ENCODE results near the gene TEX48.
A peak's percentile ranks its signal among the peaks of the same experiment; 100 is the strongest.

TEX48 gene

GRCh38 chr9:114666851-114667250 is 15.1 kb downstream of the TEX48 start:
- DNase-seq (ENCODE audit: low spot score) = no peak

GRCh38 chr9:114666401-114666800 is 15.6 kb downstream of the TEX48 start:
- DNase-seq (ENCODE audit: low spot score) = no peak

- DNase-seq (ENCODE audit: low spot score) = no peak
Measured at GRCh38 chr9:114664181-114664580, 17.8 kb downstream of the TEX48 start.

GRCh38 chr9:114662081-114662989 is 19.7 kb downstream of the TEX48 start:
- peak; percentile 74 for DNase-seq (ENCODE audit: low spot score)

GRCh38 chr9:114657705-114658104 is 24.3 kb downstream of the TEX48 start, which contains the start of gene TEX53:
Gene TEX53, minus strand, starts transcription at chr9:114657805. Its CDS starts 31 bp downstream, at chr9:114657774.
- DNase-seq (ENCODE audit: low spot score) = no peak

- DNase-seq (ENCODE audit: low spot score) = no peak
Measured at GRCh38 chr9:114656301-114656700, 25.7 kb downstream of the TEX48 start.

GRCh38 chr9:114655689-114656088 is 26.3 kb downstream of the TEX48 start:
- DNase-seq (ENCODE audit: low spot score) = no peak

GRCh38 chr9:114653556-114654159 is 28.3 kb downstream of the TEX48 start:
- peak; percentile 69 for DNase-seq (ENCODE audit: low spot score)

GRCh38 chr9:114652776-114653555 is 29.0 kb downstream of the TEX48 start:
- no peak for DNase-seq (ENCODE audit: low spot score)

- no peak for DNase-seq (ENCODE audit: low spot score)
Measured at GRCh38 chr9:114643896-114644295, 38.1 kb downstream of the TEX48 start.

GRCh38 chr9:114643001-114643400 is 39.0 kb downstream of the TEX48 start:
- DNase-seq (ENCODE audit: low spot score) = no peak

- no peak for DNase-seq (ENCODE audit: low spot score)
Measured at GRCh38 chr9:114641967-114642366, 40.0 kb downstream of the TEX48 start.

- no peak for DNase-seq (ENCODE audit: low spot score)
Measured at GRCh38 chr9:114638404-114638803, 43.6 kb downstream of the TEX48 start.

GRCh38 chr9:114634387-114634786 is 47.6 kb downstream of the TEX48 start:
- DNase-seq (ENCODE audit: low spot score) = no peak

GRCh38 chr9:114633438-114634089 is 48.4 kb downstream of the TEX48 start:
- no peak for DNase-seq (ENCODE audit: low spot score)

GRCh38 chr9:114631166-114631565 is 50.8 kb downstream of the TEX48 start:
- no peak for DNase-seq (ENCODE audit: low spot score)

- no peak for DNase-seq (ENCODE audit: low spot score)
Measured at GRCh38 chr9:114629563-114630090, 52.4 kb downstream of the TEX48 start.

- no peak for DNase-seq (ENCODE audit: low spot score)
Measured at GRCh38 chr9:114627553-114627952, 54.4 kb downstream of the TEX48 start.

GRCh38 chr9:114626415-114627020 is 55.5 kb downstream of the TEX48 start:
- no peak for DNase-seq (ENCODE audit: low spot score)

- DNase-seq (ENCODE audit: low spot score) = no peak
Measured at GRCh38 chr9:114624677-114625076, 57.3 kb downstream of the TEX48 start.

- peak; percentile 77 for DNase-seq (ENCODE audit: low spot score)
Measured at GRCh38 chr9:114621975-114622609, 59.9 kb downstream of the TEX48 start.

All from hepatic stellate cell (primary cell).